Parathyroid adenoma (tissue), 2 donors: ENCODE results near the gene CASP9.
"Not testable (repeated sequence)": the region's sequence is repeated elsewhere in the genome, so short reads cannot be mapped to it uniquely, and the experiment has no call there.

Source experiments
- H2AFZ ChIP-seq: fragments of 300-600 bp; sonication (generic); one replicate; pipeline ENCODE4 v1.7.0; 2017; ENCODE audit warnings: antibody characterized with exemption, mild to moderate bottlenecking
- H3K27ac ChIP-seq: fragments of 300-600 bp; sonication (generic); one replicate; pipeline ENCODE4 v1.7.0; 2017
- H3K27me3 ChIP-seq: fragments of 300-600 bp; sonication (generic); one replicate; pipeline ENCODE4 v1.7.0; 2017; ENCODE audit warnings: low read length; ENCODE audit not compliant: control insufficient read depth, insufficient read depth
- H3K36me3 ChIP-seq: fragments of 300-600 bp; sonication (generic); one replicate; pipeline ENCODE4 v1.7.0; 2017; ENCODE audit warnings: low read length; ENCODE audit not compliant: control insufficient read depth, insufficient read depth
- H3K4me1 ChIP-seq: fragments of 300-600 bp; sonication (generic); one replicate; pipeline ENCODE4 v1.7.0; 2017; ENCODE audit warnings: control low read depth
- H3K4me2 ChIP-seq: fragments of 300-600 bp; sonication (generic); one replicate; pipeline ENCODE4 v1.7.0; 2017; ENCODE audit warnings: low read length
- H3K4me3 ChIP-seq: fragments of 300-600 bp; sonication (generic); one replicate; pipeline ENCODE4 v1.7.0; 2017; ENCODE audit warnings: low read depth, low read length
- H3K79me2 ChIP-seq: fragments of 300-600 bp; sonication (generic); one replicate; pipeline ENCODE4 v1.7.0; 2017; ENCODE audit warnings: control low read depth
- H3K9ac ChIP-seq: fragments of 300-600 bp; sonication (generic); one replicate; pipeline ENCODE4 v1.7.0; 2017; ENCODE audit warnings: mild to moderate bottlenecking
- H3K9me3 ChIP-seq: fragments of 300-600 bp; sonication (generic); one replicate; pipeline ENCODE4 v1.7.0; 2017; ENCODE audit warnings: low read length; ENCODE audit not compliant: control insufficient read depth
- TF ChIP-seq, protein P1 (sequence below): fragments of 300-600 bp; sonication (generic); IDR thresholded peaks from one replicate; pipeline ENCODE4 v1.7.0; 2017; ENCODE audit warnings: antibody characterized with exemption, mild to moderate bottlenecking
- donor health status: primary hyperparathyroidism.

The CASP9 gene

GRCh38 chr1:15489052-15489736 lies 34.8 kb downstream of the CASP9 start:
- Histone ChIP-seq H3K36me3 (no peaks in the 10 kb centered on the region), H3K27me3 (no peaks in the 10 kb centered on the region), H3K4me2 (no peak overlapping the region), H3K27ac (no peak overlapping the region), H3K4me3 (no peak overlapping the region), H3K9ac (no peak overlapping the region), H2AFZ (no peak overlapping the region), H3K9me3 (no peaks in the 10 kb centered on the region), H3K79me2 (no peaks in the 10 kb centered on the region), H3K4me1 (no peaks in the 10 kb centered on the region)
- TF ChIP-seq, protein P1, sequence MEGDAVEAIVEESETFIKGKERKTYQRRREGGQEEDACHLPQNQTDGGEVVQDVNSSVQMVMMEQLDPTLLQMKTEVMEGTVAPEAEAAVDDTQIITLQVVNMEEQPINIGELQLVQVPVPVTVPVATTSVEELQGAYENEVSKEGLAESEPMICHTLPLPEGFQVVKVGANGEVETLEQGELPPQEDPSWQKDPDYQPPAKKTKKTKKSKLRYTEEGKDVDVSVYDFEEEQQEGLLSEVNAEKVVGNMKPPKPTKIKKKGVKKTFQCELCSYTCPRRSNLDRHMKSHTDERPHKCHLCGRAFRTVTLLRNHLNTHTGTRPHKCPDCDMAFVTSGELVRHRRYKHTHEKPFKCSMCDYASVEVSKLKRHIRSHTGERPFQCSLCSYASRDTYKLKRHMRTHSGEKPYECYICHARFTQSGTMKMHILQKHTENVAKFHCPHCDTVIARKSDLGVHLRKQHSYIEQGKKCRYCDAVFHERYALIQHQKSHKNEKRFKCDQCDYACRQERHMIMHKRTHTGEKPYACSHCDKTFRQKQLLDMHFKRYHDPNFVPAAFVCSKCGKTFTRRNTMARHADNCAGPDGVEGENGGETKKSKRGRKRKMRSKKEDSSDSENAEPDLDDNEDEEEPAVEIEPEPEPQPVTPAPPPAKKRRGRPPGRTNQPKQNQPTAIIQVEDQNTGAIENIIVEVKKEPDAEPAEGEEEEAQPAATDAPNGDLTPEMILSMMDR: no peak

- no peak overlapping the region for H2AFZ ChIP-seq
- TF ChIP-seq, protein P1: no peak
- no peak overlapping the region for H3K27ac ChIP-seq
- no peak overlapping the region for H3K4me2 ChIP-seq
- H3K4me3 ChIP-seq: no peak overlapping the region
- no peaks in the 10 kb centered on the region for H3K36me3 ChIP-seq
- H3K9me3 ChIP-seq: no peaks in the 10 kb centered on the region
- no peaks in the 10 kb centered on the region for H3K79me2 ChIP-seq
- H3K4me1 ChIP-seq: no peaks in the 10 kb centered on the region
- no peaks in the 10 kb centered on the region for H3K27me3 ChIP-seq
- no peak overlapping the region for H3K9ac ChIP-seq
These were observed 35.6 kb downstream of the CASP9 start for GRCh38 chr1:15488371-15488770.

DNA sequence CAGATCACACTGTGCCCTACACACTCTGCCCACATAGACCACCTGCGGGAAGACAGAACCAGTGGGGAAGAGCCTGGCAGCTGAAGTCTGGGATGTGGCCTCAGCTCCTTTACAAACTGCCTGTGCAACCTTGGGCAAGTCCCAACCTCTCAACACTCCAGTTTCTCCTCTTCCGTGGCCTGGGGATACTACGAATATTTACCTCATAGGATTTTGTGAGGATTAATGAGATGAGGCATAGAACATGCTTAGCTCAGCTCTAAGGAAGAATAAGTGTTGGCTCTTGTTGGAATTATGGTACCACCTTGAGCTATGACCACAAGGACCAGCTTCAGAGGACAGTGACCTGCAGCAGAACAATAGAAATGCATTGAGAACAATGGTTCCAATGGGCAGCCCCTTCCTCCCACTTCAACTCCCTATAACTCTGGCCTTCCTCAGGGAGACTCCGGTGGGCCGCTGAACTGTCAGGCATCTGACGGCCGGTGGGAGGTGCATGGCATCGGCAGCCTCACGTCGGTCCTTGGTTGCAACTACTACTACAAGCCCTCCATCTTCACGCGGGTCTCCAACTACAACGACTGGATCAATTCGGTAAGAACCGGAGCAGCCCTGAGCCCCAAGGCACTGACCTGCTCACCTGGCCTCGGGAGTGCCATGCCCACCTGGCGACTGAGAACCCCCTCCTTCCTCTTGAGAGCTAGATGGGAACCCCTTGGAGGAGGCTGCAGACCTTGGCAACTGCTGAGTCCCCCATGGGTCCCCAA lies 37.0 kb downstream of the CASP9 start:
- H3K27me3 ChIP-seq, H3K9me3 ChIP-seq, H2AFZ ChIP-seq, H3K36me3 ChIP-seq, H3K79me2 ChIP-seq, H3K9ac ChIP-seq, H3K27ac ChIP-seq, H3K4me2 ChIP-seq, H3K4me3 ChIP-seq, H3K4me1 ChIP-seq: not testable (repeated sequence)

DNA sequence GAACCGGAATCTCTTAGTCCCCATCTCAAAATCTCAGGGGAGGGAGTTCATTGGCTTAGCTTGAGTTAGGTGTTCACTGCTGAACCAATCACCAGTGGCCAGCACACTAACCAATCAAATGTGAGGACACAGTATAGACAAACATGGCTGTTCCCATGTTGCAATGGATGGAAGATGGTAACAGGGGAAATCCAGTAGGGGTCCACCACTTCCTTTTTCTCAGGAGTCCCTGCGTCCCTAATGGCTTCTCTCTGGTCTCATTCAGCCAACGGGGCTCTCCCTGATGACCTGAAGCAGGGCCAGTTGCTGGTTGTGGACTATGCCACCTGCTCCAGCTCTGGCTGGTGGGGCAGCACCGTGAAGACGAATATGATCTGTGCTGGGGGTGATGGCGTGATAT lies 38.4 kb downstream of the CASP9 start:
- H3K4me3 ChIP-seq: no peak overlapping the region
- no peaks in the 10 kb centered on the region for H3K27me3 ChIP-seq
- TF ChIP-seq, protein P1: no peak
- H3K4me1 ChIP-seq: no peaks in the 10 kb centered on the region
- no peak overlapping the region for H3K9ac ChIP-seq
- H2AFZ ChIP-seq: no peak overlapping the region
- no peak overlapping the region for H3K4me2 ChIP-seq
- H3K27ac ChIP-seq: no peak overlapping the region
- H3K79me2 ChIP-seq: no peaks in the 10 kb centered on the region
- H3K36me3 ChIP-seq: no peaks in the 10 kb centered on the region
- H3K9me3 ChIP-seq: no peaks in the 10 kb centered on the region

DNA sequence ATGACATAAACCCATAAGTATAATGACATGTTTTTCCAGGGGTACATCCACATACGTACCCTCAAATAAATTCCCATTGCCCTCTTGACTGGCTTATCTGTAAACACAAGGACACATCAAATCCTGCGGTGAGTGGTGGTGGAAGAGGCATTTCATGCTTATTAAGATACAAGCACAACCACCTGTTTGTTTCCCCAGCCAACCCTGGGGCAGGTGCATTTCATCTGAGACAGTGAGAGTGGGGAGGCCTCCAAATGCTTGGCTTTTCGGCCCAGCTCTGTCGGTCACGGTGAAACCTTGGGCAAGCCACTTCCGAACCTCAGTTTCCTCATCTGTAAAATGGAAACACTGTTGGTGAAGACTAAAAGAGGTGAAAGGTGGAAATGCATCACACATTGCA lies 39.6 kb downstream of the CASP9 start:
- H3K4me1 ChIP-seq, H3K9me3 ChIP-seq, H3K9ac ChIP-seq, H3K27me3 ChIP-seq, H3K27ac ChIP-seq, H3K4me2 ChIP-seq, H3K4me3 ChIP-seq, H3K36me3 ChIP-seq, H2AFZ ChIP-seq, H3K79me2 ChIP-seq: not testable (repeated sequence)
